ENCODE results near the gene TMEM79.

The TMEM79 gene

DNA sequence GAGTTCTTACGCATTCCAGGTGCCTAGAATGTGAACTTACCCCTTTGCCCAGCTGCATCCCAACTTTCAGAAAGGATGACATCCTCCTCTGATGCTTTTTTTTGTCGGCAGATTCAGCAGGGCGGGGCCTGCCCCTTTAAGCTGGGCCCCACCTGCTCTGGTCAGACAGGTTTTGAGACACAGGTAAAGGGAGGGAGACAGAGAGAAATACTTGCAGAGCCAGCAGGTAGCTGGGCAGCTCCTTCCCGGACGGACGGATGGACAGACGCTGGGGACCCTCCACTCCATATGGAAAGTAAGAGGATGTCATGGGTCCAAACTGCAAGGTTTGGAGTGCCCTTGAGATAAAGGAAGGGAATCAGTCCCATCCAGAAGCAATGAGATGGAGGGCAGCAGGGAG is at the start of gene TMEM79:
TMEM79 (plus strand) TSS at position 214 of the 400 bp plus-strand sequence. CDS start 902 bp downstream, outside the sequence.
- no peak for DNase-seq (ENCODE audit: low read depth, low spot score)

- DNase-seq (ENCODE audit: low read depth, low spot score) = no peak
These were observed 48.0 kb upstream of the TMEM79 start for GRCh38 chr1:156236164-156236563.

DNA sequence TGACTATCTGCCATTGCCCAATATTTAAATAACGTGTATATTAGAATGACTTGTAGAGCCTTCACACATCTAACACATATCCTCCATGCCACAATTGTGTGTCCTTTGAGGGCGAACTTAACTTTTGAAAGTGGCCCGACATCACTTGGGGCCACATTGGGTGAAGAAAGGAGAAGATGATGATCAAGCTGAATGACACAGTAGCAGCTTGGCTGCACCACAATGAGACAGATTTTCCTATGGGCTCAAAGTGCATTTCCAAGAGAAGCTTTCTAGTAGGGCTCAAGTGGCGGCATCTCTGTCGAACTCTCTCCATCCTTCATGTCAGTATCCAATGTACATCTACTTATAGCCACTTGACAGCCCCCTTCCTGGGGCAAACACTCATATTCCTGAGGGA is 45.9 kb upstream of the TMEM79 start:
- no peak for DNase-seq (ENCODE audit: low read depth, low spot score)

DNA sequence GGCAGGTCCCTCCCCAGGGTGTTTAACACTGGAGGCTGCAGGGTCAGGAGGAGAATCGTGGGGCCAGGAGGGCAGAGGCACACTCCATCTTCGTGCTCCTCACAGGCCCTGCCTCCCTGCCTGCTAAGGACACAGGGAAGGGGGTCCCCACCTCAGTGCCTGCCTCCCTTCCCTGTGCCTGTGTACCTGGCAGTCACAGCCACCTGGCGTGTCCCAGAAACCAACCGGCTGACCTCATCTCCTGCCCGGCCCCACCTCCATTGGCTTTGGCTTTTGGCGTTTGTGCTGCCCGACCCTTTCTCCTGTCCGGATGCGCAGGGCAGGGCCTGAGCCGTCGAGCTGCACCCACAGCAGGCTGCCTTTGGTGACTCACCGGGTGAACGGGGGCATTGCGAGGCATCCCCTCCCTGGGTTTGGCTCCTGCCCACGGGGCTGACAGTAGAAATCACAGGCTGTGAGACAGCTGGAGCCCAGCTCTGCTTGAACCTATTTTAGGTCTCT is 42.8 kb upstream of the TMEM79 start:
- DNase-seq (ENCODE audit: low read depth, low spot score) = no peak

DNA sequence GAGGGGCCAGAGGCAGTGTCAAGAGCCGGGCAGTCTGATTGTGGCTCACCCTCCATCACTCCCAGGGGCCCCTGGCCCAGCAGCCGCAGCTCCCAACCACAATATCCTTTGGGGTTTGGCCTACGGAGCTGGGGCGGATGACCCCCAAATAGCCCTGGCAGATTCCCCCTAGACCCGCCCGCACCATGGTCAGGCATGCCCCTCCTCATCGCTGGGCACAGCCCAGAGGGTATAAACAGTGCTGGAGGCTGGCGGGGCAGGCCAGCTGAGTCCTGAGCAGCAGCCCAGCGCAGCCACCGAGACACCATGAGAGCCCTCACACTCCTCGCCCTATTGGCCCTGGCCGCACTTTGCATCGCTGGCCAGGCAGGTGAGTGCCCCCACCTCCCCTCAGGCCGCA is 42.2 kb upstream of the TMEM79 start, which contains the start of gene BGLAP:
BGLAP (plus strand) TSS at position 259 of the 400 bp plus-strand sequence; CDS start at position 307, 48 bp downstream.
- no peak for DNase-seq (ENCODE audit: low read depth, low spot score)

DNA sequence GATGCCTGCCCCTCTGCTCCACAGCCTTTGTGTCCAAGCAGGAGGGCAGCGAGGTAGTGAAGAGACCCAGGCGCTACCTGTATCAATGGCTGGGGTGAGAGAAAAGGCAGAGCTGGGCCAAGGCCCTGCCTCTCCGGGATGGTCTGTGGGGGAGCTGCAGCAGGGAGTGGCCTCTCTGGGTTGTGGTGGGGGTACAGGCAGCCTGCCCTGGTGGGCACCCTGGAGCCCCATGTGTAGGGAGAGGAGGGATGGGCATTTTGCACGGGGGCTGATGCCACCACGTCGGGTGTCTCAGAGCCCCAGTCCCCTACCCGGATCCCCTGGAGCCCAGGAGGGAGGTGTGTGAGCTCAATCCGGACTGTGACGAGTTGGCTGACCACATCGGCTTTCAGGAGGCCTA is 41.4 kb upstream of the TMEM79 start:
- DNase-seq (ENCODE audit: low read depth, low spot score) = no peak

DNA sequence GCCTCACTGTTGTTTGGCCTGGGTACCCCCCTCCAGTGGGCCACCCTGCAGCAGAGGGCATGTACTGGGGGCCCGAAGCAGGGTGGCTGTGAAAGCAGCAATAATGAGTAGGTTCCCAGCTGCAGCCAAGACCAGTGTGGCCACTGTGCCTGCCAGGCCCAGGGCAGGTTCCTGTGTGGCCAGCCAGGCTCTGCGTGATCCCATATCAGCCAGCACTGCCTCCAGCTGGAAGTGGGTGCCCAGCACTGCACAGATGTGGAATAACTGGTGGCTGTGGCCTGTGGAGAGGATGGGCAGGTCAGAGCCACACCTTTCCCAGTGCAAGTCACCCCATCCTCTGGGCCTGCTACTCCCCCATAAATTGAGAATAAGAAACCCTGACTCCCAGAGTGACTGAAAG is 40.0 kb upstream of the TMEM79 start:
- DNase-seq (ENCODE audit: low read depth, low spot score) = no peak

DNA sequence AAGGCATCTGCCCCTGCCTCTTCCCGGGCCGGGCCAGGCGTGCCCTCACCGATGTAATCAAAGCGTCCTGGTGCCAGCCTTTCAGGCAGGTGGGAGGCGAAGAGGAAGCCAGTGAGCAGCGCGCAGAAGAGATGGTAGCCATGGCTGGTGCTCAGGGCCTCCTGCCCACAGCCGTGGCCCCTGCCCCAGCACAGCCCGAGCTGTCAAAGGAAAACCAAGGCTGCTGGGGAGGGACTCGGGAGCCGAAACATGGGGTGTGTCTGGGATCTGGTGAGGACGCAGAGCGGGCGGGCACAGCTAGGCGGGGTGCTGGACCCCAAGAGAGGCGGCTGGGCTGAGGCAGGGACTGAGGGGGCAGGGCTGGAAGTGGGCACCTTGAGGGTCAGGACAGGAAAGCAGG is 39.4 kb upstream of the TMEM79 start:
- DNase-seq (ENCODE audit: low read depth, low spot score) = no peak

DNA sequence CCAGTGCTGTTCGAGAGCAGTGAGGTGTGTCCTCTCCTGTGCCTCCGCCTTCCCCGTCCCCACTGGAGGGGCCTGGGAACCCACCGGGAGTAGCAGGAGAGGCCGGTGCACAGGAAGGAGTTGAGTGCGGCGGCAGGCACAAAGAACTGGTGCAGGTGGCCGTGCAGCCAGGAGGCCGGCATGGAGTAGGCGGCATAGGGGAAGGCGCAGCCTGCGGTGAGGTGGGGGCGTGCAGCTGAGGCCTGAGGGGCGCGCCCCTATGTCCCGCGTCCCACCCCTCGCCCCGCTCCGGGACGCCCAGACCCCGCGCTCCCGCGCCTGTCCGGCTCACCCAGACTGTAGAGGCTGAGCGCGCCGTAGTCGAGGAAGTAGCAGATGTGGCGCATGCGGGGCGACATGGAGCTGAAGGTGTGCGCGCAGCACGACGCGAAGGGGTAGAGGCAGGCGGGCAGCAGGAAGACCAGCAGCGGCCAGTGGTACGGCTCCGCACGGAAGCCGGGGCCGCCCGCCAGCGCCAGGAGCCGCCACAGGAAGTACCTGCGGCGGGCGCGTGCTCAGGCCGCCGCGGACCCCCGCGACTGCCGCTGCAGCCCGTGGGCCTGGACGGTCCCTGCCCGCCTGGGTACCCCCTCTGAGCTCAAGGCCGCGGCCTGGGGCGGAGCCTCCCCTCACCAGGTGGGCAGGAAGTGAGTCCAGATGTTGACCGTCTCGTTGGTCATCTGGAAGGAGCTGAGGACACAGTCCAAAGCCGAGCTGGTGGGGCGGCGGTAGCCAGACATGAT is 38.5 kb upstream of the TMEM79 start:
- DNase-seq (ENCODE audit: low read depth, low spot score) = no peak

- no peak for DNase-seq (ENCODE audit: low read depth, low spot score)
These were observed 37.8 kb upstream of the TMEM79 start for GRCh38 chr1:156246241-156246780.

- no peak for DNase-seq (ENCODE audit: low read depth, low spot score)
These were observed 37.2 kb upstream of the TMEM79 start for GRCh38 chr1:156246781-156247459.

GRCh38 chr1:156247460-156248322 is 36.4 kb upstream of the TMEM79 start, which contains the start of gene PAQR6:
Gene PAQR6 (minus strand): TSS chr1:156248056. CDS start chr1:156246731, 1,325 bp downstream.
- no peak for DNase-seq (ENCODE audit: low read depth, low spot score)

DNA sequence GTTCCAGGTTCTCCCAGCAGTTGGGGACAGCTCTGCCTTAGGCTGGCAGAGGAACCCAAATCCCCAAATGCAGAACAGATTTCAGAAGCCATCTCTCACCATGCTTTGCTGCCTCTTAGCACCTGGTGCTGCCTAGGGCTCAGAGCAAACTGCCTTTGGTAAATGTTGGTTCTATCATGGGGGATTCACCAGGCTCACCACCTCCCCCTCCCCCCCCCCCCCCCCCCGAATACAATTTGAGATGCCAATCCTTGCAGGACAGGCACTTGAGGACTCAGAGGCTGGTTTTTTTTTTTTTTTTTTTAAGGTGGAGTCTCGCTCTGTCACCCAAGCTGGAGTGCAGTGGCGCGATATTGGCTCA is 35.8 kb upstream of the TMEM79 start:
- no peak for DNase-seq (ENCODE audit: low read depth, low spot score)

DNA sequence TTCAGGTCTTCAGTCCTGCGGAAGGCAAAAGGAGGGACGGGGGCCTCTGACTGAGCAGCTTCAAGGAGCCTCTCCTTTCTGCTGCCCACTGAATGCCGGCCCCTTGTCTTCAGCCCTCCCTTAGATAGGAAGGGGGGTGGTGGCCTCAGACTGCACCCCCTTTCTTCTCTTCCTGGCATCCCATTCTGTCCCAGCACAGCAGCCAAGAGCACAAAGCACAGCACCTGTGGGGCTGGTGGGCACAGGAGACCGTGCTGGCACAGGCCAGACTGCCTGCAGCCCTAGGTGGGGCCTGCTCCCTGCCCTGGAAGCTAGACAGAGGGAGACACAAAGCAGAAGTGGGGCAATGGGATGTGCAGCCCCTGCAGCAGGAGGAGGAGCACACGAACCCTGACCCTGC is 34.5 kb upstream of the TMEM79 start:
- DNase-seq (ENCODE audit: low read depth, low spot score) = no peak

DNA sequence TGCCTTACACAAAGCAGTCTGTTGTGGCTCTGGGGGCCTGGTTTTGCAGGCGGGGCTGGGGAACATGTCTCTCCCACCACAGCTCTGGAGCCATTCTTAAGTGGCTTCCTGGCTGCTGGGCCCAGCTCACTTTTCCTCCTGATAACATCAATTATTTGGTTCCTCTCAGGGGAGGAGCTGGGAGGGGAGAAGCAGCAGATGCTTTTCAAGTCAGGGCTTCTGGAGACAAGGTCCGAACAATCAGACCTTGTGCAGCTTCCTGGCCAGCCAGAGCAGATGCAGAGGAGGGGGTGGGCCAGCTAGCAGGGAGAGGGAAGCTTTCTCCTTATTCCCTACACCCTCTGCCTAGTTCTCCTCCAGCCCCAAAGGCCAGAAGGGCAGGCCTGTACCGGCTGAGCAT is 32.6 kb upstream of the TMEM79 start:
- DNase-seq (ENCODE audit: low read depth, low spot score) = no peak

DNA sequence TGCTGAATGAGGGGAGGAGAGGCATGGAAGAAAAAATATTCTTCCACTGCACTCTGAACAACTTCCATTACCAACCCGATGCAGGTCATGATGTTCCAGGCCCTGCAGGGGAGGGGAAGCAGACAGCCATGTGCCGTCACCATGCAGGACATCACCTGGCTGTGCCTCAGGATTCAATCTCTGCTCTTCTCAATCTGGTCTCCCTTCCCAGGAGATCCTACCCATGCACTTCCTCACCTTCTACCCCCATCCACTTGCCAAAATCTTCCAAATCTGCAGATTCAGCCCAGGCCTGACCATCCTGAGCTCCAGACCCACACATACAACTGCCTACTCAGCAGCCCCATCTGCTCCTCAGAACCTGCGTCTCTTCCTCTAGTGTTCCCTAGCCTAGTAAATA is 30.5 kb upstream of the TMEM79 start:
- no peak for DNase-seq (ENCODE audit: low read depth, low spot score)

GRCh38 chr1:156257711-156258110 is 26.4 kb upstream of the TMEM79 start:
- no peak for DNase-seq (ENCODE audit: low read depth, low spot score)

- no peak for DNase-seq (ENCODE audit: low read depth, low spot score)
These were observed 25.3 kb upstream of the TMEM79 start for GRCh38 chr1:156258859-156259258.

GRCh38 chr1:156259805-156260204 is 24.3 kb upstream of the TMEM79 start:
- no peak for DNase-seq (ENCODE audit: low read depth, low spot score)

GRCh38 chr1:156260896-156261295 is 23.2 kb upstream of the TMEM79 start:
- DNase-seq (ENCODE audit: low read depth, low spot score) = no peak

DNA sequence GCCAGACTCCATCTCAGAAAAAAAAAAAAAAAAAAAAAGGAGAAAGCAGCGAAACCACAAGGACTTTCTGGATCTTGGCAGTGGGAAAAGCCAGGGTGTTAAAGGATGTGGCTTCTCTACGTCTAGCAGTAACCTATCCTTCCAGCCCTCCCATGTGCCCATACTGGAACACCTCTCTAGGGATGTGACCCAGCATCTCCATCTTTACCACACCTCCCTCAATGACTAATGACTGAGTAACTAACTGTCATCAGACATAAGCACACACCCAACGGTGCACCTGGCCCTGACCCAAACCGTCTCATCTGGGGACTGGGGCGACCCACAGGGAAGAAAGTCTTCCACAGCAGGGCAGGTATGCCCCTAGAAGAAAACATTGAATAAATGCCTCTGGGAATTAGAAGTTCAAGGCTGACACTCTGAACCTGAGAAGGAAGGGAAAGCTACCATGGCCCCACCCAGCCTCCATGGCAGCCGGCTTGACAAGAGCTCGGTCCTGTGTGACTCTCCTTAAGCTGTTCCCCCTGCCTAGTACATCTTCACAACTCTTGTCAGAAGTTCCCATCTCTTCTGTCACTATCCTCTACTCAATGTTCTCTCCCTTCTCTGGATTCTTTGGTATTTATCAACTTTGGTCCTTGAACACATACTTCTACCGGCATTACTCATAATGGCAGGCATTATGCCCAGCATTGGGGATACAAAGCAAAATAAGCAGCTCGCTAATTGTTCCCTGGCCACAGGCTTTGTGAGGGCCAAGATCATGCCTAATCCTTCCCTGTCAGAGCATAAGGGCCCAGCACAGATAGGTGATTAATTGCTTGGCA is 21.5 kb upstream of the TMEM79 start:
- no peak for DNase-seq (ENCODE audit: low read depth, low spot score)

Data from brain pericyte (primary cell).